NCI-H82 (cell line): ENCODE measurements around the gene GPR83.
"Not testable (repeated sequence)": the region's sequence is repeated elsewhere in the genome, so short reads cannot be mapped to it uniquely, and the experiment has no call there.

ENCODE experiments used
- DNase-seq: peaks from one replicate; lab custom pipeline; 2025; lab: John Stamatoyannopoulos, UW

GPR83 gene

GRCh38 chr11:94400839-94401772, at the start of gene GPR83:
GPR83 (minus strand) TSS chr11:94401419; CDS start chr11:94401247, 172 bp downstream.
- DNase-seq = peak; percentile 26

GRCh38 chr11:94450048-94450447, 48.8 kb upstream of the GPR83 start:
- no peak for DNase-seq

- no peak for DNase-seq
Observed at GRCh38 chr11:94449437-94449836, 48.2 kb upstream of the GPR83 start.

GRCh38 chr11:94449029-94449428, 47.8 kb upstream of the GPR83 start:
- no peak for DNase-seq

DNA sequence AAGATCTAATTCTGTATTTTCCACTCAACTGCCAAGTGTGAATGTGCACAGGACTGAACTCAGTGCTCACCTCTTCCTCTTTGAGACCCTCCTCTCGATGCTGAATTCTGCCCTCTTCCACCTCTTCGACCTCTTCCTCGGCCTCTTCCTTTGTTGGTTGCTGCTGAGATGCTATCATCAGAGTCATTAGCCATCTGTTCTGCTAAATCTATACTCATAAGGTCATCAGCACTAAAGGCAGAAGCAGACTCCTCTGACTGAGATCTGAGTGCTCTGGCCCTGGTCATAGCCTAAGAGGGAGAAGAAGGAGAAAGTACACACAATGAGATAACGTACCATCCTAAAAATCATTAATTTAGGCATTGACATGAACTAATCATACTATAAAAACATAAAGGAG, 45.9 kb upstream of the GPR83 start:
- DNase-seq = peak; percentile 19

GRCh38 chr11:94445641-94446040, 44.4 kb upstream of the GPR83 start:
- no peak for DNase-seq

GRCh38 chr11:94433049-94433448, 31.8 kb upstream of the GPR83 start:
- DNase-seq = no peak

- DNase-seq = no peak
Observed at GRCh38 chr11:94424662-94425061, 23.4 kb upstream of the GPR83 start.

GRCh38 chr11:94424011-94424410, 22.8 kb upstream of the GPR83 start:
- no peak for DNase-seq

- no peak for DNase-seq
Observed at GRCh38 chr11:94423507-94423906, 22.3 kb upstream of the GPR83 start.

GRCh38 chr11:94418123-94418765, 17.0 kb upstream of the GPR83 start:
- DNase-seq = no peak

DNA sequence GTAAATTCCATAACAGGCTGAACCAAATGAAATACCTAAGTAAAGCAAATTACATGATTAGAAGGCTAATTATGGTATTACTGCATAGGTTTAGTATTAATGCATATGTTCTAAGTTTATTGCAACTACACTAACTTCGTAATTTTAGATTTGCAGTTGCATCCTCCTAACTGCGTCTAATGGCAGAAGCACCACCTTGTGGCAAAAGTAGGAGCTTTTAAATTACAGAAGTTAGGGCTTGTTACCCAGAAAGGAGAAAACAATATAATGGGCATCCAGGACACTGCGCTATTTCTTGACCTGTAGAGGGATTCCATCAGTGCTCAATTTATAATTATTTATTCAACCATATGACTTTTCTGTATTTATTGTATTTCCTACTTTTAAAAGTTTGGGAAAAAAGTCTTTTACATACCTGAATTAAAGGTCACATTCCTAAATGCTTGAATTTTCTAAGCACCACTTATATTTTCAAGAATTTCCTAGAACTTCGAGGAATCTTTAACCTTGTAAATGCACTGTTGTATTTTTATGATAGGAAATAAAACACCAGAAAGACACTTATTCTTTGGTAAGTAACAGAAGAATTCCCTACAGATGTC, 16.3 kb upstream of the GPR83 start:
- peak; percentile 32 for DNase-seq

GRCh38 chr11:94405062-94405833, 4.0 kb upstream of the GPR83 start:
- no peak for DNase-seq

- DNase-seq = peak; percentile 35
Observed at GRCh38 chr11:94402355-94402754, 1.1 kb upstream of the GPR83 start.

DNA sequence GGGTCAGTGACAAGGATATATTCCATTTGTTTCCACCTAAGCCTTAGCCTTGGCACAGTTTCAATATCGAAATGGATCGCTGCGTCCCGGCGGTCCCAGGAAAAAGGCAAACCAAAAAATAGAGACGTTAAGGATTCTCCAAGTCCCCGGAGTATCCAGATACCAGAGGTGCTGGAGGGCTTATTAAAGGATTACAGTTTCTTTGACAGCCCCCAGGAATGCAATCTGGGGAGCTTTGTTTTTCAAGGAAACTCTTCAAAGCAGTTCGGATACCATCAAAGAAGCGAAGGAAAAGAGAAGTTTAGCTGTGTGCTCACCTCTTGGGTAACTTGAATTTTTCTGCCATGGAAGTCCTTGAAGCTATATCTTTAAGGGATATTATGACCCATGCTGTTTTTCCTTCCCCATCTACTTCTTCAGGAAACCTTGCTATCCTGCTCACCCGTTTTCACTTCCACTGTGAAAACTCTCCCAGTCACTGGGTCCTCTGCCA, 600 bp upstream of the GPR83 start:
- DNase-seq = peak; percentile 26

- DNase-seq = no peak
Observed at GRCh38 chr11:94400457-94400838, 771 bp downstream of the GPR83 start.

DNA sequence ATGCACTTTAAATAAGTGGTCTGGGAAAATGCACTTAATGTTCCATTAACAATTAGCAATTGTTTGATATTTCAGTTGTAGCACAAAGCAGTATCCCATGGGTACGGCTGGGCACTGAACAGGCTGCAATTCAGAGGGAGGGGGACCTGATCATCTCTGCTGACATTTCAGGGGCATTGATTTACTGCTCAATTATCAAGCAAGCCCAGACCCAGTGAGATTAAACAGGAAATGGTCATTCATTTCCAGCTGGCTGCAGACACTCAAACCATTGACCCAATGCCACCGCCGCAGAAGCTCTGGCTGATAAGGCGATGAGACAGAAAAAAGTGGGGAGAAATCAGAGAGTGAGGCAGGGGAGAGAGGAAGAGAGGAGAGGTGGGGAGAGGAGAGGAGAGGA, 1.2 kb downstream of the GPR83 start:
- DNase-seq = no peak

DNA sequence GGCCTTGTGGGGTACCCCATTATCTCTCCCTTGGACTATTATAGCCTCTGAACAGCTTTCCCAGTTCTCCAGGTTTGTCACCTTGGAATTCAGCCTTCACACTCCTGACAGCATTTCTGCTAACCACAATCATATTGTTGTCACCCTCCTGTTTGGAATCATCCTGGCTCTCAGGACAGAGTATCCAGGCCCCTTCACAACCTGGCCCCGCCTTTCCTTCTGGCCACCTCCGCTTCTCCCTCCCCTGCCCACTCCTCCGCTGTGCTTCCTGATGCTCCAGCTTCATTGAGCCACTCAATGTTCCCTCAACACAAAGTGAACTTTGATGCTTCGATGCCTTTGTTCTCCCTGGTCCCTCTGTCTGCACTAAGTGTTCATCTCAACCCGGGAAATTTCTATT, 3.1 kb downstream of the GPR83 start:
- DNase-seq = no peak

DNA sequence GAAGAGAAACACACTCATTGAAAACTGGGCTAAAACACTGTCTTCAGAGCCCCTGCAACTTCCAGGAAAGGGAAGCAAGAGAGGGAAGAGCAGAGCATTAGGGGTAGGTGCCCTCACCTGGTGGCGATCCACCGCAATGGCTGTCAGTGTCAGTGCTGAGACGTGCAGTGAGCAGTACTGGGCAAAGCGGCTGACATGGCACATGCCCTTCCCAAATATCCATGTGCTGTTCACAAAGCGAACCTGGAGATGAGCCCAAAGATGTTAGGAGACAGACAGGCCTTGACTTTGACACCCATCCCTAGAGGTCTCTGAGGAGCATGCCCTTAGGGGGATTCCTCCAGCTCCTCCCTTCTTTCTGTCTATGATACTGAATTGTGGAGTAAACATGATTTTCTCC, 4.9 kb downstream of the GPR83 start:
- no peak for DNase-seq

DNA sequence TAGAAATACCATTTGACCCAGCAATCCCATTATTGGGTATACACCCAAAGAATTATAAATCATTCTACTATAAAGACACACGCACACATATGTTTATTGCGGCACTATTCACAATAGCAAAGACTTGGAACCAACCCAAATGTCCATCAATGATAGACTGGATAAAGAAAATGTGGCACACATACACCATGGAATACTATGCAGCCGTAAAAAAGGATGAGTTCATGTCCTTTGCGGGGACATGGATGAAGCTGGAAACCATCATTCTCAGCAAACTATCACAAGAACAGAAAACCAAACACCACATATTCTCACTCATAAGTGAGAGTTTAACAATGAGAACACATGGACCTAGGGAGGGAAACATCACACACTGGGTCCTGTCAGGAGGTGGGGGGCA, 9.3 kb downstream of the GPR83 start:
- DNase-seq = not testable (repeated sequence)

DNA sequence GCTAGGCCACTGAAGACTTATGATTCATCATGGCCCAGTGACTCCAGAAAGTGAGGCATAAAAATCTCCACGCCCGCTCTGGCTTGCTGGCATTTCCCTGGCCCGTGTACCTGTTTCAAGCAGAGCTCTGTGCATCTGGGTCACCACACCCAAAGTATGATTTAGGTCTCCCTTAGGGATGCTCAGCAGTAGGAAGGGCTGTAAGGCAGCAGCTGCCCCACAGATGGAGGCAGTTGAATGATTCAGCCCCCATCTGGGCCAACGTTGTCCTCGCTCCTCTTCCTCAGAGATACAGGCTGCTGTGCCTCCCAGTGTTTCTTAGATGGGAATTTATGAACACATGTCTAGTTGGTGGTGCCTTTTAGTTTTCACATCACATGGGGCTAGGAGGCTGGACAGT, 21.6 kb downstream of the GPR83 start:
- no peak for DNase-seq

DNA sequence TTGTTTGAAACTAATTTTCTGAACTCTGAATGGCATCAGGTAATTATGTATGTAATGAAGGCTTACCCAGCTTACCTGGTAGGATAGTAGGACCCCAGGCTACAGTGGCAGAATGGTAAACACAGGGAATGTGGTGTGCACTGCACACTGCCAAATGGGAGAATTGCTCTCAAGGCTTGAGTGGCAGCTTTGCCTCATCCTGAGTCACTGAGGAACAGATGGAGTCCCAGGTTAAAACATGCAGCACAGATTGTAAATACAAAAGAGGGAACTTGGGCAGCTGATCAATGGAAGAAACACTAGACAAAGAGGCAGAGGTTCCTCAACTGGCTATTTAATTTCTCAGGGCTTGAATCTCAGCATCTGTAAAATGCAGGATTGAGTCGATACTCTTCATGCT, 24.4 kb downstream of the GPR83 start:
- DNase-seq = no peak
